NCI-H2171 (cell line): Measurements from ENCODE around the gene ABCC4.
"Not testable (repeated sequence)": the region's sequence is repeated elsewhere in the genome, so short reads cannot be mapped to it uniquely, and the experiment has no call there.

ENCODE experiments used
- DNase-seq: peaks from one replicate; lab custom pipeline; 2025; lab: John Stamatoyannopoulos, UW

The ABCC4 gene

DNA sequence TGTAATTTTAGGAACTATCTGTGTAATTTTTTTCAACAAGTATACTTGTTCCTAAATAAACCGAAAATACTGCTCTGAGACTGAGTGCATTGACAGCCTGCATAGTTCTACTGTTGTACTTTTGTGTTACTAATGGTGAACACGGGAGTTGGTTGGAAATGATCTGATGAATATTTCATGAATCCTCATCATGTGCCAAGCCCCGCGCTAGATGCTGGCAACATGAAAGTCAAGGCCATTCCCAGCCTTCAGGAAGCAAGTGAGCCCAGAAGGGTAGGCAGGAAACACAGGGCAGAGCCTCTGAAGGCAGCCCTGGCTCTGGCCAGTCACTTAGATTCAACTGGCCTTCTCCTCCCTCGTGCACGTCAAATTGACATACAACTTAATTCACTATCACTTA is 106.1 kb downstream of the ABCC4 start:
- no peak for DNase-seq

GRCh38 chr13:95193509-95194230 is 107.6 kb downstream of the ABCC4 start:
- DNase-seq, result peak; percentile 16

DNA sequence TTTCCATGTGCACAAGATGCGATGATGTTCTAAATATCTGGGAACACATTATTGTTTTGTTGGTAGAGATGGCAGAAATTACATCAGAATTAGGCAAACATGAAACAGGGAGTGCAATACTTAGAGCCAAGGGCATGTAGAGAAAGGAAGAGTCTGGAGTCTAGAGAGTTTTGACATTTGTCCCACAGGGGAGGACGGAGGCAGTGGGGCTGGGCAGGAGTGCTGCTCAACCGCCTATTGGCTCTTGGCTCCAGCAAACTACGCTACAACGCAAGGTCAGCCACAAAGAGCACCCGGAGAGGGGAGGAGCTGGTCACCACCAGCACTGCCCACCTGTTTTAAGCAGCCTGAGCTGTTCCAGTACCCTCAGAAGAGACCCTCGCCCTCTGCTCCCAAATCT is 108.3 kb downstream of the ABCC4 start:
- DNase-seq, result no peak

DNA sequence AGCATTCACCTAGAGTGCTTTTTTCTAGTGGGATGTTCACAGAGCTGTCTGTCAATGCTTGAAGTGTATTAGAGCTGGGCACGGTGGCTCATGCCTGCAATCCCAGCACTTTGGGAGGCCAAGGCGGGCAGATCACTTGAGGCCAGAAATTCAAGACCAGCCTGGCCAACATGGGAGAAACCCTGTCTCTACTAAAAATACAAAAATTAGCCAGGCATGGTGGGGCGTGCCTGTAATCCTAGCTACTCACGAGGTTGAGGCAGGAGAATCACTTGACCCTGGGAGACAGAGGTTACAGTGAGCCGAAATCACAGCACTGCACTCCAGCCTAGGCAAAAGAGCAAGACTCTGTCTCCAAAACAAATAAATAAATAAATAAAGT is 108.7 kb downstream of the ABCC4 start:
- DNase-seq, result not testable (repeated sequence)

- DNase-seq, result peak; percentile 82
Measured at GRCh38 chr13:95191821-95192563, 109.3 kb downstream of the ABCC4 start.

DNA sequence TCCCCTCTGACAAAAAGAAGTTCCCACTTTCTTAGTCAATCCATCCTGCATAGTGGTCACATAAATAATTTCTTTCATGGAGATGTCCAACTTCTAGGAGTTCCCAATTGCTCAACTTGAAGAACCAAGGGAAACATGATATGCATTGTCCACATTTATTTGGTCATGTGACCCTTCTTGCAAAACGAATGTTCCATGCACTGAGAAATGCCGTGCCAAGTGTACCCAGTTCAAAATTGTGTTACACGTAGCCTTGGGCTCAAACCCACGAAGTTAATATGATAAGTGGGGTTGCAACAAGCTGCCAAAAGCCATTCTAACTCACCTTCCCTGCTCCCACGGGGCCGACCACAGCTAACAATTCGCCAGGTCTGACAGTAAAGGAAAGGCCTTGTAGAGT is 113.1 kb downstream of the ABCC4 start:
- no peak for DNase-seq

DNA sequence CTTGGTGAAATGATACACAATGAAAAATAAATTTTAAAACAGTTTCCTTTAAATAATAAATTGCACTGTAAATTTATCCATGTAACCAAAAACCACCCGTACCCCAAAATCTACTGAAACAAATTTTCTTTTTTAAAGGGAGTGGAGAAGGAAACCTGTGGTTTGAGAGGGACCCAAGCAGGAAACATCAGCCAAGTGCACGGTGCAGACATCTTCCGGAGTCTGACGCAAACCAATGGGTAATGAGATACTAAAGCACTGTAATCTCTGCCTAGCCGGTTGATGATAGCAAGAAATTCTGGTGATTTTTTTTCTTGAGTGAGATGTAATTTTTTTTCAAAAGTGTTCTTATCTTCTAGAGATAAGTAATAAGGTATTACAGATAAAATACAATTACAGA is 115.4 kb downstream of the ABCC4 start:
- DNase-seq, result no peak

DNA sequence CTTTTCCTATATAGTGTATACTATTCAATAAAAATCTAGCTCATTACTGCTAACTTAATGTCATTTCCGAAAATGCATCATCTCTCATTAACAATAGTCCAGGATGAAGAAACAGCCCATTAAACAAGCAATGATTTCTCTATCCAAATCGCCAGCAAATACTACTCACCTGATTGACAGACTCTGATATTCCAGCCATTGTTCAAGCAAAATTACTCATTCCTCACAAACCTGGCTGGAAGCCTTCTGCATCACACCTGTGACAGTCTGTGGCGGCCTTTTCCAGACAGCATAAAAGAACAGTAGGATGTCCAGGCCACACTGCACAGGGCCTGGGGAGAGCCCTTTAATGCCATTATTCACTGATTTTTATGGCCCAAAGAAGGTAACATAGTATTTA is 115.9 kb downstream of the ABCC4 start:
- no peak for DNase-seq

- DNase-seq, result no peak
Measured at GRCh38 chr13:95184317-95184716, 116.9 kb downstream of the ABCC4 start.

DNA sequence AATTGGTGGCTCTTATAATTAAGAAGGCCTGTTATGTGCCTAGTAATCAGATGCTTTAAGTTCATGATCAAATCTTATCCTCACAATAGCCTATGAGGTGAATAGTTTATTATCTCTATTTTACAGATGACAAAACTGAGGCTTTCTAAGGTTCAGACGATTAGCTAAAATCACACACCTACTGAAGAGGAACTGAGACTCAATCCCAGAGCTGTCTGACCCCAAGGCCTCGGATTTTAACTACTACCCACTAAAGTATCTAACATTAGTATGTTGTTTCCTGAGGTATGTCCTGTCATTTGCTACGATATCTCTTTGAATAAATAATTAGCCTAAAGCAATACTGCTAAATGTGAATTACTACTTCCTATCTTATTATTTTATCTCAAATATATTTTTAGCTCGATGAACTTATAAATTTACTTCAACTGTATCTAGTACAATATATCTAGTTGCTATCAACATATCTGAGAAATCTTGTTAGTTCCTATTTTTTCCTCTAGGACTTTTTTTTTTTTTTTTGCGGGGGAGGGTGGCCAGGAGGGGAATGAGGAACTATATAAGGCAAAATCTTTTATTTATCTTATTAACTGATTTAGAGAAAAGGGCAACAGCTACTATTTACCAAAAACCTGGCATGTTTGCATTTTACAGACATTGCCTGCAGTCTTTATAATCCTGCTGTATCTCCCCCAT is 118.5 kb downstream of the ABCC4 start:
- DNase-seq, result no peak

DNA sequence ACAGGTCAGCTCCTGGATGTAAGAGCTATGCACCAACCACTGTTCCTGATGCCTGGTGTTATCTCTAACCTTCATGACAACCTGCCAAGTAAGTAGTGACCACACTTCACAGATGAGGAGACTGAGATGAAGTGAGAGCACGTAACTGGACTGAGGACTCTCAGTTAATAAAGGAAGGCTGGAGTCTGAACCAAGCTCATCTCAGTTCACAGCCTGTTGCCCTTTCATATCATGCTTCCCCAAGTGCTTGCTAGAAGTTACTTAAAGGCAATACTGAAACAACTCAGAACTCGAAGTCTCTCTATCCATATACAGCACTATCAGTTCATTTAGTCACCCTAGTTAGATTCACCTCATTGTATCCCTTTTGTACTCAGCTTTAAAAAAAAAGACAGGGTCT is 119.7 kb downstream of the ABCC4 start:
- DNase-seq, result no peak

GRCh38 chr13:95180513-95181245 is 120.6 kb downstream of the ABCC4 start:
- no peak for DNase-seq

DNA sequence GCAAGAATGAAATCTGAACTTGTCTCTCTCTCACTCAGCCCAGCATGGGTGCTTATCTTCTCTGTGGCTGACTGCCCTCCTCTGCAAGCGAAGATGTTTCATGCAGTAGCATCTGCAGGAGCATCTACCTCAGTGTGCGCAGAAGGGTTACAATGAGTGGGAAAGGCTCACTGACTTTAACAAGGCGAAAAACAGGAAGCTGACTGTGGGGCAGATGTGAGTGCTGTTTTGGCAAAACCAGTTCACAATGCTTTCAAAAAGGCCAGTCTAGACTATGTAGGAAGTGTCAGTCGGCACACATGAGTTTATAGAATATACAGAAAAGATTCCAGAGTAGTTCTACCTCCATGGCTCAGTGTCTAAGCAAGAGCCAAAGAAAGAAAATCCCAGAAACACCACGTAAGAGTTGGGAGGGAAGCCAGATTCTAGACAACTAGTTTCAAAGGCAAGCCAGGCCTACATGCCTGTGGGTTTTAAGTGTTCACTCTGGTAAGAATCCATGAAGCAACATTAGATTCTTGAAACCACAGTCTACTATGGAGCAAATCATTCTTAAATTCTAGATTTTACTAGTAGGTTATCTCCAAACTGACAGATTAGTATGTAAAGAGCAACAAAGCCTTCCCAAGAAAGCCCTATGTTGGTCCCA is 124.5 kb downstream of the ABCC4 start:
- DNase-seq, result no peak

GRCh38 chr13:95174517-95174916 is 126.7 kb downstream of the ABCC4 start:
- DNase-seq, result no peak

DNA sequence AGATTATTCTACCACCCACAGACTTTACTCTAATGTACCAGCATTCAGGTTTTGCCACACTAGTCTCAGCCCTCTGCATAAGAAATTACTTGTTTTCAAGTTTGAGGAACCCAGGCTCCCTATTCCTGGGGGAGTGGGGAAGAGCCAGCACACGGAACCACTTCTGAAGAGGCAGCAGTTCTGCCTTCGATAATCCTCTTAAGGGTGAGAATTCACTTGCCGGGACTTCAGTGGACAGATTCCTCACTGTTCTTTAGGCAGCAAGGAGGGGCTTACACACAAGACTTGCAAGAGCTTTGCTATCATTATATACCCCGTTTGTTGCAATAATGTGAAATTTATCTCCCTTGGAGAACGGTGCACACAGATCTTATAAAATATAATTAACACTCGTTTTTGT is 133.1 kb downstream of the ABCC4 start:
- no peak for DNase-seq

DNA sequence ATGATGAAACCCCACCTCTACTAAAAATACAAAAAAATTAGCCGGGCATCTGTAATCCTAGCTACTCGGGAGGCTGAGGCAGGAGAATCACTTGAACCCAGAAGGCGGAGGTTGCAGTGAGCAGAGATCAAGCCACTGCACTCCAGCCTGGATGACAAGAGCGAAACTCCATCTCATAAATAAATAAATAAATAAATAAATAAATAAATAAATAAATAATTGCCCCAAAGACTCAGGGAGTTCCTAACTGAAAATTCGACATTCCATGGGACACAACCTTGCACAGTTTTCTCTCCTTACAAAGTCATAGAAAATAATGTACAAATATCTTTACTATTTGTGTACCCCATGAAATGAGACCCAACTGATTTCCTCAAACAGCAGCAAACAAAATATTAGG is 134.2 kb downstream of the ABCC4 start:
- not testable (repeated sequence) for DNase-seq

DNA sequence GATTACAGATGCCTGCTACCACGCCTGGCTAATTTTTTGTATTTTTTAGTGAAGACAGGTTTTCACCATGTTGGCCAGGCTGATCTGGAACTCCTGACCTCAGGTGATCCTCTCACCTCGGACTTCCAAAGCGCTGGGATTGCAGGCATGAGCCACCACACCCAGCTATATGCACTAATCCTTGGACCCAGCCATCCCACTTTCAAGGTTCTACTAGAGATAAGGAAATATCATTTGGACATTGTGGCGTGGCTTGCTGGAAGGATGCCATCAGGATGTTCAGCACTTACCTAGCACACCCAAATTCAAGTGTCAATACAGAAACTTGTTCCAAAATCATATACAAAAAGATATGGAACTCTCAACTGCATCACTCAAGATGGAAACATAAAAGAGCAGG is 136.4 kb downstream of the ABCC4 start:
- DNase-seq, result no peak

GRCh38 chr13:95160112-95160906 is 140.9 kb downstream of the ABCC4 start:
- DNase-seq, result no peak

DNA sequence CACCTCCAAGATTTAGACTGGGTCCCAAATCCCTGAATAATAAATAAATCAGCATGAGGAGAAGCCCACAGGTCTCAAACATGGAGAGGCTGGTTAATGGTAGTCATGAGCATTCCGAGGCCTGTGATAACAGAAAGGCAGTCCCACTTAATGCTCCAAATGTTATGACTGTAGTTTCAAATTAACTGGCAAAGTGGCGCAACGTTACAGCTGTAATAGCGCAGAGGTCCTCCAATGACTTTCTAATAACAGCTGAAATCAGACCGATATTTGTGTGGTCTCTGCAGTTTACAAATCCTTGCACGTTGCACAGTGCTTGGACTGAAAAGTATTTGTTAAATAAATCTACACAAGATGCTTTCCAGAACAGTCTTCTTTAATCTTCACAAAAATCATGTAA is 141.8 kb downstream of the ABCC4 start:
- no peak for DNase-seq

- no peak for DNase-seq
Measured at GRCh38 chr13:95156208-95156607, 145.0 kb downstream of the ABCC4 start.

GRCh38 chr13:95155504-95155903 is 145.7 kb downstream of the ABCC4 start:
- no peak for DNase-seq
